HepG2 (cell line): ENCODE measurements around the gene DDX50. TPM values are rescaled to one million over a fixed set of nuclear protein-coding genes. Genes with fewer than 3 reads are reported as not detected.

Experiments
- CREB3 ChIP-seq: sonication (generic); formaldehyde crosslinking; IDR thresholded peaks from 2 replicates; pipeline ENCODE4 v1.5.0; 2020; ENCODE audit warnings: missing genetic modification reagents
- CSRNP2 ChIP-seq: sonication (generic); formaldehyde crosslinking; conservative IDR thresholded peaks from 2 replicates; pipeline ENCODE4 v1.8.0; 2022; ENCODE audit warnings: low read depth, missing genetic modification reagents
- GATAD1 ChIP-seq: IDR thresholded peaks from 2 replicates; pipeline ENCODE4 v1.6.1; 2016; ENCODE audit warnings: missing genetic modification reagents, missing compliant biosample characterization
- HHEX ChIP-seq: IDR thresholded peaks from 2 replicates; pipeline ENCODE4 v1.6.1; 2016; ENCODE audit warnings: control low read depth
- HNRNPL ChIP-seq: fragments of 200-400 bp; formaldehyde crosslinking; IDR thresholded peaks from 2 replicates; pipeline ENCODE4 v1.6.1; 2017; ENCODE audit warnings: mild to moderate bottlenecking, low read depth, low read length
- IRX3 ChIP-seq: sonication (generic); formaldehyde crosslinking; IDR thresholded peaks from 2 replicates; pipeline ENCODE4 v1.8.1; 2023; ENCODE audit warnings: mild to moderate bottlenecking, low read depth, missing genetic modification reagents, borderline replicate concordance
- KDM2A ChIP-seq: sonication (generic); formaldehyde crosslinking; IDR thresholded peaks from 2 replicates; pipeline ENCODE4 v1.4.0; 2020; ENCODE audit warnings: low read depth, missing genetic modification reagents, borderline replicate concordance
- KDM6A ChIP-seq: IDR thresholded peaks from 2 replicates; pipeline ENCODE4 v1.6.1; 2016; ENCODE audit warnings: low read depth
- NR1H2 ChIP-seq: sonication (generic); formaldehyde crosslinking; IDR thresholded peaks from 2 replicates; pipeline ENCODE4 v1.8.1; 2022; ENCODE audit warnings: low read depth, missing genetic modification reagents, borderline replicate concordance
- POGZ ChIP-seq: sonication (generic); formaldehyde crosslinking; IDR thresholded peaks from 2 replicates; pipeline ENCODE4 v1.4.0; 2020; ENCODE audit warnings: mild to moderate bottlenecking, missing genetic modification reagents
- RBAK ChIP-seq: sonication (generic); formaldehyde crosslinking; IDR thresholded peaks from 2 replicates; pipeline ENCODE4 v1.5.1; 2020; ENCODE audit warnings: mild to moderate bottlenecking, missing genetic modification reagents
- RFXAP ChIP-seq: sonication (generic); formaldehyde crosslinking; IDR thresholded peaks from 2 replicates; pipeline ENCODE4 v1.4.0; 2020; ENCODE audit warnings: missing genetic modification reagents, borderline replicate concordance
- SMYD3 ChIP-seq: sonication (generic); formaldehyde crosslinking; IDR thresholded peaks from 2 replicates; pipeline ENCODE4 v1.8.1; 2023; ENCODE audit warnings: mild to moderate bottlenecking, missing genetic modification reagents
- SP140L ChIP-seq: sonication (generic); formaldehyde crosslinking; IDR thresholded peaks from 2 replicates; pipeline ENCODE4 v1.4.0; 2020; ENCODE audit warnings: missing genetic modification reagents, borderline replicate concordance
- ZBTB33 ChIP-seq: sonication (generic); formaldehyde crosslinking; IDR thresholded peaks from 2 replicates; pipeline ENCODE4 v1.4.0; 2020; ENCODE audit warnings: missing genetic modification reagents
- ZBTB42 ChIP-seq: sonication (generic); formaldehyde crosslinking; IDR thresholded peaks from 2 replicates; pipeline ENCODE4 v1.5.0; 2020; ENCODE audit warnings: mild to moderate bottlenecking, missing genetic modification reagents
- ZFP1 ChIP-seq: IDR thresholded peaks from 2 replicates; pipeline ENCODE4 v1.6.1; 2016
- ZNF280B ChIP-seq: sonication (generic); formaldehyde crosslinking; IDR thresholded peaks from 2 replicates; pipeline ENCODE4 v1.5.0; 2020; ENCODE audit warnings: missing genetic modification reagents, mild to moderate bottlenecking, borderline replicate concordance
- ZNF350 ChIP-seq: sonication (generic); formaldehyde crosslinking; IDR thresholded peaks from 2 replicates; pipeline ENCODE4 v1.4.0; 2020; ENCODE audit warnings: mild to moderate bottlenecking, low read depth, missing genetic modification reagents, borderline replicate concordance
- ZNF460 ChIP-seq: sonication (generic); formaldehyde crosslinking; IDR thresholded peaks from 2 replicates; pipeline ENCODE4 v1.5.1; 2020; ENCODE audit warnings: missing genetic modification reagents, mild to moderate bottlenecking, borderline replicate concordance
- ZNF672 ChIP-seq: sonication (generic); formaldehyde crosslinking; IDR thresholded peaks from 2 replicates; pipeline ENCODE4 v1.8.1; 2022; ENCODE audit warnings: missing genetic modification reagents
- ZSCAN20 ChIP-seq: sonication (generic); formaldehyde crosslinking; IDR thresholded peaks from 2 replicates; pipeline ENCODE4 v1.4.0; 2020; ENCODE audit warnings: missing genetic modification reagents, mild to moderate bottlenecking, borderline replicate concordance
- polyA plus RNA-seq, 8 experiments: library from polyadenylated mRNA; depleted of rRNA in 3 of 8; stranded (reverse) in 7 of 8; unstranded in 1 of 8; fragments of >200 nt; fragmentation: Illumina TruSeq in 4 of 8; extraction: Trizol in 4 of 8; gene quantifications; 2 replicates each; pipeline versions ENCODE4 v1.2.1 to v1.2.3, GENCODE V29; 2011 to 2016; ENCODE audit warnings: low read depth in 4 of 8, missing spikeins in 1 of 8, mixed read lengths in 1 of 8; ENCODE audit not compliant: insufficient read depth in 1 of 8
- total RNA-seq, 5 experiments: library from RNA; depleted of rRNA; stranded (reverse); fragments of >200 nt; fragmentation: Illumina TruSeq; extraction: Trizol; gene quantifications; 2 replicates each; pipeline ENCODE4 v1.2.3, GENCODE V29; 2016; ENCODE audit warnings: low read depth in 1 of 5

DDX50 gene
- total and polyA plus RNA-seq, 2 of the 13 experiments (the other 11 are each of a cell fraction or from before 2014, with no cell fraction given), result 19.0 to 38.2 TPM

- TF ChIP-seq ZNF280B, result 0 out of 2 replicates have a peak, but pooled peaks have one; percentile 36
- 0 out of 2 replicates have a peak, but pooled peaks have one; percentile 26 for TF ChIP-seq KDM6A (CRISPR knock-in tag)
- TF ChIP-seq POGZ (CRISPR knock-in tag), result peak; percentile 85
- peak; percentile 85 for TF ChIP-seq ZNF350 (CRISPR knock-in tag)
- TF ChIP-seq RBAK, result no peak
- TF ChIP-seq KDM2A (CRISPR knock-in tag), result peak; percentile 94
- no peak for TF ChIP-seq SMYD3 (CRISPR knock-in tag)
- peak; percentile 93 for TF ChIP-seq CSRNP2 (CRISPR knock-in tag)
- TF ChIP-seq CREB3 (CRISPR knock-in tag), result no peak
- TF ChIP-seq ZBTB42, result 0 out of 2 replicates have a peak, but pooled peaks have one; percentile 46
- TF ChIP-seq ZFP1 (CRISPR knock-in tag), result peak; percentile 33
- no peak for TF ChIP-seq ZSCAN20
- no peak for TF ChIP-seq SP140L (CRISPR knock-in tag)
- 0 out of 2 replicates have a peak, but pooled peaks have one; percentile 70 for TF ChIP-seq ZNF672
- peak; percentile 75; the same call in 1 of the 2 replicates for TF ChIP-seq IRX3 (CRISPR knock-in tag)
- TF ChIP-seq RFXAP, result peak; percentile 24; the same call in 1 of the 2 replicates
- no peak for TF ChIP-seq HHEX (CRISPR knock-in tag)
- peak; percentile 21; the same call in 1 of the 2 replicates for TF ChIP-seq ZBTB33 (CRISPR knock-in tag)
- no peak; the same call in 1 of the 2 replicates for TF ChIP-seq ZNF460 (CRISPR knock-in tag)
- peak; percentile 71 for TF ChIP-seq GATAD1
- TF ChIP-seq HNRNPL, result no peak
- TF ChIP-seq NR1H2 (CRISPR knock-in tag), result peak; percentile 75; the same call in 1 of the 2 replicates
Measured at GRCh38 chr10:68900427-68901104, 549 bp upstream of the DDX50 start (continued).
